GM19372 (cell line): ENCODE measurements around the gene ASIC1.
A peak's percentile ranks its signal among the peaks of the same experiment; 100 is the strongest.
"Not testable (repeated sequence)": the region's sequence is repeated elsewhere in the genome, so short reads cannot be mapped to it uniquely, and the experiment has no call there.

Source experiments
- ATAC-seq: cut with Tn5 transposase; IDR thresholded peaks from one replicate; pipeline ENCODE4 v1.9.1; 2021; ENCODE audit warnings: mild to moderate bottlenecking, low read depth, moderate library complexity; ENCODE audit not compliant: unreplicated experiment

Gene ASIC1

DNA sequence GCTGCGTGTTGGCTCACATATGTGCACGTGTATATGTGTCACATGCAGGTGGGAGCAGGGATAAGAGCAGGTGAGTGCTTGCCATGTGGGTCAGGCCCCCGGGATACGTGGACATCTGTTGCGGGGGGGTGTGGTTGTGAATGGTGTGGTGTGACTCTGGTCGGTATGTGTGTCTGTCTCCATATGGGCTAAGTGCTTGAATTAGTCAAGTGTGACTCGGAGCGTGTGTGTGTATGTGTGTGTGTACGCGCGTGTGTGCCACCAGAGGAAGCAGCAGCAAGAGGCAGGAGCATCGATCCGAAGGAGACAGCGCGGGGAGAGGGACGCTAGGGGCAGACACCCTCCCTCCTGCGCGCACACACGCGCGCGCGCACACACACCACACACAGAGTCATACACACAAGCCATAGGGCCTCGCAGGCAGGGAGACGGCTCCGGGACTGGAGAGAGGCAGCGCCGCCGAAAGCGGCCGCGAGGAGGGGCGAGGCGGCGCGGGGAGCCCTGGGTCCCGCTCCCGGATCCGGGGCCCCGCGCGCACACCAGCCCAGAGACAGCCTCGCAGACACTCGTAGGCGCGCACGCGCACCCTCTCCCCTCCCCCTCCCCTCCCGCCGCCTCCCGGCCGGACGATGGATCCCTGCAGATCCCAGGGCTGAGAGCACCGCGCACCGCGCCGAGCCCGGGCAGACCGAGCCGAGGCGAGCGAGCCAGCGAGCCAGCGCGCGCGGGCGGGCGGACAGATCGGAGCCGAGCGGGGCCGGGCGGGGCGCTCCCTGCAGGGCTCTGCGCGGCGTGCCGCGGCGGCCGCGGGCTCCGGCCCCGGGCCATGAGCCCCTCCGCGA, at the start of gene ASIC1:
Gene ASIC1 (plus strand): TSS at position 597 of the 842 bp plus-strand sequence. CDS start 1,171 bp downstream, outside the sequence.
- no peak for ATAC-seq

DNA sequence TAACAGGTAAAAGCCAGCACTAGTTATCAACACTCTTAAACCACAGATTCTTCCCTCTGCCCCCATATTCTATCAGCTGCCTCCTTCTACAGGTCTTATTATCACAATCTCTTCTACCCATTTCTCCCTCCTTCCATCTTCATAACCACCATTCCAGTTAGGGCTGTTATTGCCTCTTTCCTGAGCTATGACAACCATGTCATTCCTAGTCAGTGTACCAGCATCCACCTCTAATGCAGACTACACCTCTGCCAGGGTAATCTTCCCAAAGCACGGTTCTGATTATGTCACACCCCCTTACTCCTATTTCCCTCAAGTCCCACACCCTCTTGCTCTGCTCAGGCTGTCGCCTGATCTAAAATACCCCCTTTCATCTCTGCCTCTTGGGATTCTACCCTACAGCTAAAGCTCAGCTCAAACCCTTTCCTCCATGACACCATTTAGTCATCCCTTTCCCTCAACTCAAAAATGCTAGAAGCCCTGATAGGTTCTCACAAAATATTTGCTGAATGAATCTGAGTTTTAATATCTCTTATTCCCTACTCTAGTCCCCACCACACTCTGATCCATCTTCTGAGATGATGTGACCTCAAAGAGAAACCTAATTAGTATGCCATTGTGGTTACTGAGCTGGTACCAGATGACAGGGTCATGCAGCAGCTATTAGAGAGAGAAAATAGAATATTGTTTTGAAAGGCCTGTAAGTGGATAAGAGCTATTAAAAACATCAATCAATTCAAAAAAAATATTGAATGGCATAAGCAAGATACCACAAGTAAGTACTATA, 43.8 kb upstream of the ASIC1 start:
- ATAC-seq = no peak

DNA sequence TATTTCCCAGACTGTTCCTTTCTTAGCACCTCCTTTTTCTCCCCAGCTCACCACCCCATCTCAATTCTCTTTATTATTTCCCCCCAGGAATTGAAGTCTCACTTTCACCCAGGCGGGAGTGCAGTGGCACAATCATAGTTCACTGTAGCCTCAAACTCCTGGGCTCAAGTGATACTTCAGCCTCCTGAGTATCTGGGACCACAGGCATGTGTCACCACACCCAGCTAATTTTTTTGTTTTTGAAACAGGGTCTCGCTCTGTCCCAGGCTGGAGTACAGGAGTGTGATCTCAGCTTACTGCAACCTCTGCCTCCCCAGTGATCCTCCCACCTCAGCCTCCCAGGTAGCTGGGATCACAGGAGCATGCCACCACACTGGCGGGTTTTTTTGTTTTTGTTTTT, 43.1 kb upstream of the ASIC1 start:
- ATAC-seq = no peak

GRCh38 chr12:50016501-50017475, 40.6 kb upstream of the ASIC1 start:
- no peak for ATAC-seq

DNA sequence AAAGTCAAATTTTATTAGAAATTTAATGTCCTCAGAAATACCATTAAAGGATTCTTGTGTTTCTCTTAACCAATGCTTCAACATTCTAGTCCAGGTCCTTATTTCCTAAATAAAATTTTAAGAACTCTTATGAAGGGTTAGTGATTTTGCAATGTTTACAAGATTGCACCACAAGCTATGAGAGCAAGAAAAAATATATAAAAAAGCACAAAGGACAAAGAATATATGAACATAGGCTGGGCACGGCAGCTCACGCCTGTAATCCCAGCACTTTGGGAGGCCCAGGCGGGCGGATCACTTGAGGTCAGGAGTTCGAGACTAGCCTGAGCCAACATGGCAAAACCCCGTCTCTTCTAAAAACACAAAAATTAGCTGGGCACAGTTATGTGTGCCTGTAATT, 39.8 kb upstream of the ASIC1 start:
- ATAC-seq = no peak

DNA sequence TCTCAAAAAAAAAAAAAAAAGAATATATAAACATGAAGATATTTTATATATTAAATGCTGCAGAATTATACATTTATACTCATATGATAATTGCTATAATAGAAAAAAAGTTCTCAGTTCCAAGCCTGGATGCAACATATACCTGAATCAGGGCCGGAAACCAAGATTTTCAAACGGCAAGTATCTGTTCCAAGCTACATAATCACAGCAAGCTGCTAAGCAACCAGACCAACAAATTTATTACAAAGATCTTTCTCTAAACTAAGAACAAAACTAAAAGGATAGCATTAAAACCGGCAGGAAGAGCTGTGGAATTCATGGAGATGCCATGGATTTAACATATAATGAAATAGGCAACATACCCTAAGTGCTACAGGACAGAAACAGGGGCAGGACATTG, 39.2 kb upstream of the ASIC1 start:
- ATAC-seq = no peak

DNA sequence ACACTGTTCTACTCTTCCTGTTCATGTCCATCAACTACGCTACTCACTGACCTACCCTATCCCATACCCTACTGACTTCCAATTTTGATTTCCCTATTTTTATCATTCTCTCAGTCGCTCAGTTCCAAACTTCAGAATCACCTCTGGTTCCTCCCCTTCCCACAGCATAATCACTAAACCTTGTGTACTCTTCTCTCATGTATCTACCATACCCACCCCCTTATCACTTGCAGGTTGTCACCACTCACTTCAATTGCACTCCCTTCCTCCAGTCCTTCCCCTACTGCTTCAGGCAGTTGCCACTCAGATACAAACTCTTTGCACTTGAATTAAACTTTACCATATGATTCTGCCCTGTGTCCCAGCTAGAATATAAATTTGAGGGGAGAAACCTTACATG, 38.4 kb upstream of the ASIC1 start:
- ATAC-seq = no peak

- ATAC-seq = no peak
Observed at GRCh38 chr12:50019524-50019923, 37.9 kb upstream of the ASIC1 start.

- no peak for ATAC-seq
Observed at GRCh38 chr12:50021031-50021430, 36.4 kb upstream of the ASIC1 start.

DNA sequence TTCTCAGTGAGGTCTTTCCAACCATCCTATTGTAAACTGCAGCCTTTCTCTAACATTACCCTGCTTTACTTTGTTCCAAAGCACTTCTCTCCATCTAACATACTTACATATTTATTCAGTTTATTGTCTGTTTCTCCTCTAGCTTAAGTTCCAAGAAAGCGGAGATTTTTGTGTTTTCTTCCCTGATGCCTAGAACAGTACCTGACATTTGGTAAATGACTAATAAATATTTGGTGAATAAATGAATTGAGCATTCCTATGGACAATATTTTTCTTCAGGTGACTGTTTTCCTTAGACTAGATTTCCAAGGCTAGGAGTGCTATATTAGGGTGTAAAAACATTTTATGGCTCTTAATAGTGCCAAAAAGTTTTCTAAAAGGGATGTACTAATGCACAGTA, 34.5 kb upstream of the ASIC1 start:
- no peak for ATAC-seq

DNA sequence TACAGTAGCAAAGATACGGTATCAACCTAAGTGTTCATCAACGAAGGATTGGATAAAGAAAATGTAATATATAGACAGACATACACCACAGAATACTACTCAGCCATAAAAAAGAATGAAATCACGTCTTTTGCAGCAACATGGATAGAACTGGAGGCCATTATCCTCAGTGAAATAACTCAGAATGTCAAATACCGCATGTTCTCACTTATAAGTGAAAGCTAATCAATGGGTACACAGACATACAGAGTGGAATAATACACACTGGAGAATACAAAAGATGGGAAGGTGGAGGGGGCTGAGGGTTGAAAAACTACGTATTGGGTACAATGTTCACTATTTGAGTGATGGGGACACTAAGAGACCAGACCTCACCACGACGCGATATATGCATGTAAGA, 33.2 kb upstream of the ASIC1 start:
- no peak for ATAC-seq

GRCh38 chr12:50024805-50025186, 32.6 kb upstream of the ASIC1 start:
- peak; percentile 6 for ATAC-seq

DNA sequence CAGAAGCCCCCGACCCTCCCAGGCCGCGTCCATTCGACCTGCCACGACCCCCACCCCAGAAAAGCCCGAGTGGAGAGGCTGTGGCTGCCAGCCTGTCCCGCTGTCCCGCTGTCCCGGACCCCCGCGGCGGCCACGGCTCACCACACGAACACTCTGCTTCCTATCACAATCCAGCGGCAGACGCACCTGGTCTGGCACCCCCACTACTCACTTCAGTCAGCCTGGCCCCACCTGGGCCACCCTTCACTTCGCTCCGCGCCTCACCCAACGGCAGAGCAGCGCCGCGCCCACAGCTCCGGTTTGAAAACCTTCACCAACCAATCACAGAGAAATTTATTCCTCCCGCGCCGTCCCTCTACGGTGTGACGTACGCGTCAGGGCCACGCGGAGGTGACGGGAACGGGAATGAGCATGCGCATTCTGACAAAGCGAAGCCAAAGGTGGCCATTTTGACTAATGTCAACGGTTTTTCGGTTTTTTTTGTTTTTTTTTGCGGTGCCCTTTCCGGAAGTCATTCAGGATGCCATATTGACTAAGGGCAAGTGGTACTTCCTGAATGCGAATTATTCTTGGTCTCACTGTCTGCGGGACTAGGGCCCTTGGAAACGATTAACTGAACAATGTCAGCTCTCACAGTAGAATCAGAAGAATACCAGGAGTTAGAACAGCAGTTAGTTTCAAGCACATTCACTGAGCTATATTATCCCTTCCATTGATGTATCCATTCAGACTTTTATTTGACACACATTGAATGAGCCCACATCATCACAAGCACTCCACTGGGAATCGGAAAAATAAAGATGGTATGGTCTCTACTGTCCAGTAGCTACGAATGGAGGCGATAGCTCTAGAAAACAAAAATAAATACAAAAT, 32.0 kb upstream of the ASIC1 start, which contains the start of gene RACGAP1:
Gene RACGAP1 (minus strand): TSS at position 308 of the 873 bp plus-strand sequence. CDS start 8,779 bp downstream, outside the sequence.
- peak; percentile 92 for ATAC-seq

GRCh38 chr12:50026691-50027090, 30.7 kb upstream of the ASIC1 start:
- ATAC-seq = no peak

DNA sequence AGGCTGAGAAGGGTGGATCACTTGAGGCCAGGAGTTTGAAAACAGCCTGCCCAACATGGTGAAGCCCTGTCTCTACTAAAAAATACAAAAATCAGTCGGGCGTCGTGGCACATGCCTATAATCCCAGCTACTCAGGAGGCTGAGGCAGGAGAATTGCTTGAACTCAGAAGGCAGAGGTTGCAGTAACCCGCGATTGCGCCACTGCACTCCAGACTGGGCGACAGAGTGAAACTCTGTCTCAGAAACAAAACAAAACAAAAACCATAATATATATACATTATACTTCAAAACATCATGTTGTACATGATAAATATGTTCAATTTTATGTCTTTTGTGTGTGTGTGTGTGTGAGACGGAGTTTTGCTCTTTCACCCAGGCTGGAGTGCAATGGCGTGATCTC, 26.9 kb upstream of the ASIC1 start:
- ATAC-seq = not testable (repeated sequence)

GRCh38 chr12:50032515-50032853, 24.9 kb upstream of the ASIC1 start:
- no peak for ATAC-seq

DNA sequence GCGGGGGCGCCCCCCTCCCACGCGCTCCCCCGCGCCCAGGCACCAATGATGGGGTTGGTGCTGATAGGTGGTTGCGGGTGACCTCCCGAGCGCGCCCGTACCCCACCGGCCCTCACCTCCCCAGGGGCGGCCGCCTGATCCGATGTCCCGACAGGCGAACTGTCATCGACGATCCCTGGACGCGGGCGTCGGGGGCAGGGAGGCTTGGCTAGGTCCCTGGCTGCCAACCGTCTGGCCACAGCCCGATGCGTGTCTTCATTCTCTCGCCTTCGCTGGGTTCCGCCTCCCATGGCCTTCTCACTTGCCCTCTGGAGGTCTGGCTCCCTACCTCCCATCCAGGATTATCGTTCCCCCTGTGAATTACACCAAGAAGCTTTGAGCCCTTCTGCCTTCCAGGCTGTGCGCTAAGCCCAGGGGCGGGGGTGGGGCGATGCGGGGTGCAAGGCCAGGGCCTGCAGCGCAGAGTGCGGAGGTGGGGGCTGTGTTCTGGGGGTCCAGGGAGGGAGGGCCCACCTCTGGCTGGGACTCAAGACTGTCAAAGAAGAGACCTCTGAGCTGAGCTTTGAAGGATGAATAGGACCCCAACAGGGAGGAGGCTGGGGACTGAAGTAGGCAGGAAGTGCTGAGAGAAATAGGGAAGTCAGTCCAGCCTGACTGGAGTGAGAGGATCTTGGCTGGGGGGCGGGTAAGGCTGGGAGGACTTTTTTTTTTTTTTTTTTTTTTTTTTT, 24.4 kb upstream of the ASIC1 start:
- ATAC-seq = no peak

DNA sequence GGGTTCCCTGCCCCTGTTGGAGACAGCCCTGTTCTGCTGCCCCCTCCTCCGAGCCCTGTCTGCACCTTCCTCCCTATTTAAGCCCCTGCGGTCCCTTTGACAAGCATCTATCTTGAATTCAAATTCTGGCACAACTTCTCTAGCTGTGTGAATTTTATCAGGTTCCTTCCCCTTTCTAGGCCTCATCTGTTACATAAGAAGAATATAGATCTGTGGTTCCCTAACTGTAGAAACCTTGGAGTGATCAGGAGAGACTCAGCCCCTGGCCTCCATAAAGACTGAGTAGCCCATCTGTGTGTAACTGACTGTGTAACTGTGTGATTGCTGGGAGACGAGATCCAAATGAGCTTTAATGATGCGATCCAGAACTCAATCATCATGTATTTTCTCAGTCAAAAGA, 19.1 kb upstream of the ASIC1 start:
- ATAC-seq = no peak
